Measurements from ENCODE around the gene NEK6. TPM values are rescaled to one million over a fixed set of nuclear protein-coding genes. Genes with fewer than 3 reads are reported as not detected.

Gene NEK6
- total RNA-seq, 1 donor from 2014 or later: 20.6 TPM

- DNase-seq (ENCODE audit: low read depth in 2 of 2): peak in 1 of 2 donors; percentile 56
Measured at GRCh38 chr9:124315882-124316281, 58.1 kb downstream of the NEK6 start.

GRCh38 chr9:124320062-124320973 lies 62.6 kb downstream of the NEK6 start:
- peak; percentile 58 to 69 for DNase-seq (ENCODE audit: low read depth in 2 of 2)

- DNase-seq (ENCODE audit: low read depth in 2 of 2): no peak
Measured at GRCh38 chr9:124321416-124321815, 63.7 kb downstream of the NEK6 start.

- DNase-seq (ENCODE audit: low read depth in 2 of 2): no peak
Measured at GRCh38 chr9:124321935-124322334, 64.2 kb downstream of the NEK6 start.

GRCh38 chr9:124322618-124323432 lies 65.1 kb downstream of the NEK6 start:
- DNase-seq (ENCODE audit: low read depth in 2 of 2): no peak

- DNase-seq (ENCODE audit: low read depth in 2 of 2): no peak
Measured at GRCh38 chr9:124323904-124324303, 66.2 kb downstream of the NEK6 start.

- DNase-seq (ENCODE audit: low read depth in 2 of 2): no peak
Measured at GRCh38 chr9:124325816-124326215, 68.1 kb downstream of the NEK6 start.

- no peak for DNase-seq (ENCODE audit: low read depth in 2 of 2)
Measured at GRCh38 chr9:124326378-124326777, 68.6 kb downstream of the NEK6 start.

GRCh38 chr9:124327491-124327890 lies 69.7 kb downstream of the NEK6 start:
- DNase-seq (ENCODE audit: low read depth in 2 of 2): no peak

GRCh38 chr9:124328285-124328684 lies 70.5 kb downstream of the NEK6 start:
- DNase-seq (ENCODE audit: low read depth in 2 of 2): no peak

- DNase-seq (ENCODE audit: low read depth in 2 of 2): no peak
Measured at GRCh38 chr9:124329206-124329792, 71.5 kb downstream of the NEK6 start.

- no peak for DNase-seq (ENCODE audit: low read depth in 2 of 2)
Measured at GRCh38 chr9:124330011-124330697, 72.4 kb downstream of the NEK6 start.

GRCh38 chr9:124331580-124331979 lies 73.8 kb downstream of the NEK6 start:
- DNase-seq (ENCODE audit: low read depth in 2 of 2): no peak

GRCh38 chr9:124332361-124333202 lies 74.8 kb downstream of the NEK6 start:
- no peak for DNase-seq (ENCODE audit: low read depth in 2 of 2)

- DNase-seq (ENCODE audit: low read depth in 2 of 2): no peak
Measured at GRCh38 chr9:124333203-124333579, 75.4 kb downstream of the NEK6 start.

GRCh38 chr9:124334568-124335319 lies 77.0 kb downstream of the NEK6 start:
- no peak for DNase-seq (ENCODE audit: low read depth in 2 of 2)

GRCh38 chr9:124335320-124335707 lies 77.6 kb downstream of the NEK6 start:
- DNase-seq (ENCODE audit: low read depth in 2 of 2): no peak

- DNase-seq (ENCODE audit: low read depth in 2 of 2): no peak
Measured at GRCh38 chr9:124337562-124337961, 79.8 kb downstream of the NEK6 start.

GRCh38 chr9:124339603-124340146 lies 81.9 kb downstream of the NEK6 start:
- no peak for DNase-seq (ENCODE audit: low read depth in 2 of 2)
